Embryonic facial prominence (tissue), 1 donor: ENCODE results near the gene TACC2.

ENCODE experiments used
- DNase-seq: peaks from one replicate; pipeline ENCODE4 v3.0.0-alpha.2; 2016; ENCODE audit errors: extremely low spot score

The TACC2 gene

DNA sequence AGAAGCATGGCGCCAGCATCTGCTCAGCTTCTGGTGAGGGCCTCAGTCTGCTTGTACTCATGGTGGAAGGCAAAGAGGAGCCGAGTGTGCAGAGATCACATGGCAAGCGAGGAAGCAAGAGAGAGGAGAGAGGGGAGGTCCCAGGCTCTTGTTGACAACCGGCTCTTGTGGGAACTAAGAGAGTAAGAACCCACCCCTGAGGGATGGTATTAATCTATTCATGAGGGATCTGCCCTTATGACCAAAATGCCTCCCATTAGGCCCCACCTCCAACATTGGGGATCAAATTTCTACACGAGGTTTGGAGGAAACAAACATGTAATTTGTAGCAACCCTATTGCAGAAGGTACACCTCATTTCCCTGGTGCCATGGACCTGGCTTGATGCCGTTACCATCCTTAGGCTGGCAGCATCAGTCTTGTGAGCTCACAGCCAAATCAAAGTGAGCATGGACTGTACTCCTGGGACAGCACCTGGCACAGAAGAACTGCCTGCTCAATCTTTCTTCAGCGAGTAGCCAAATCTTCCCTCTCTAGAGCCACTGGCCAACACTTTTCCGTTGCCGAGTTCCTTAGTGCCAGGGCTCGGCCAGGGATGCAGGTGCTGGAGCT is 288.7 kb downstream of the TACC2 start:
- no peak for DNase-seq

DNA sequence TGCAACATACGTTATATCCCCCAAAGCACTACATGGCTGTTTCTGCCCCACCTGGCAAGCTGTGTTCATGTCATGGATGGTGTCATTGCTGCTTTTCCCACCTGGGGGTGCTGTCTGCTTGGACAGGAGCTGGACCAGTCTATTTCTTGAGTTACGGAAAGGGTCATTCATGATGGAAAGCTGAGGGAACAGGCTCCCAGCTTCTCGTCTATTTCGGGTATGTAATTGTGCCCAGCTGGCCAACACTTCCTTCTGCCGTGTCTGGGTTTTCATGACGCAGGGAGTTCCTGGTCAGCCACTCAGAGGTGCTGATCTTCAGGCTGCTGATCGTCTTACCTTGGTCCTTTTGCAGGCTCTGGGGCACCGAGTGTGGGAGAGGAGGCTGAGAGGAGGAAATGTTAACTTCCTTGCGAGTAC is 290.8 kb downstream of the TACC2 start:
- no peak for DNase-seq

DNA sequence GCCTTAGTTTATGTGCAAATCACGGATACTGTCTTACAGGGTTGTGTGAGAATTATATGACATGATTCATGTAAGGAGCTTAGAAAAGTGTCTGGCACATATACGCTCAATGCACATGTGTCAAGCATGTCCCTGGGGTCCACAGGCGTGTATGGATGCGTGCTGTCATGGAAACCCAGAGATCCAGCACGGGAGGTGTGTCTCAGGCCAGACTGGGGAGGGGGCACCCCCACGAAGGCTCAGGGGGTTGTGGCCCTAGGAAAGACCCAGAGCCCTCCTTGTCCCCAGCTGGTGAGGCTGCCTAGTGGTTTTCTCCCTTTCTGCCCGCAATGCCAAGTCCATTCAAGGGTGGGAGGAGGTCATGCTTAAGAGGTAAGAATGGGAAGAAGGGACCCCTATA is 291.2 kb downstream of the TACC2 start:
- no peak for DNase-seq

DNA sequence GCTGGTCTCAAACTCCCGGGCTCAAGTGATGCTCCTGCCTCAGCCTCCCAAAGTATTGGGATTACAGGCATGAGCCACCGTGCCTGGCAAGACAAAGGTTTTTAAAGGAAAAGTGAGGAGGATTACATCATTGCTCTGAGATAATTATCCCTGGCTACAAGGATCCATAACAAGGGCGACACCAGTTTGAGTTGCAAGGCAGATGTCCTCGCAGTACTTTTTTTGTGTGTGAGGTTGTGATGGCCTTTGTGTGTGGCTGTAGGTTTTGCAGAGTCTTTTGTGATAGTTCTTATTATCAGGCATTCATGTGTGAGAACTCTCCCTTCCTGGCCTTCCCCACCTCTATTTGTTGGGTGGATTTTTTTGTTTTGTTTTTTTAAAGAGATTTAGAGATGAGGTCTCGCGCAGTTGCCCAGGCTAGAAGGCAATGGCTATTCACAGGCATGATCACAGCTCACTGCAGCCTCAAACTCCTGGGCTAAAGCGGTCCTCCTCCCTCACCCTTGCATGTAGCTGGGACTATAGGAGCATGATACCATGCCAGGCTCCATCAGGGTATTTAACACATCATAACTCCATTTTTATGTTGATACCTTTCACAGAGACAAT is 292.2 kb downstream of the TACC2 start:
- DNase-seq: no peak

DNA sequence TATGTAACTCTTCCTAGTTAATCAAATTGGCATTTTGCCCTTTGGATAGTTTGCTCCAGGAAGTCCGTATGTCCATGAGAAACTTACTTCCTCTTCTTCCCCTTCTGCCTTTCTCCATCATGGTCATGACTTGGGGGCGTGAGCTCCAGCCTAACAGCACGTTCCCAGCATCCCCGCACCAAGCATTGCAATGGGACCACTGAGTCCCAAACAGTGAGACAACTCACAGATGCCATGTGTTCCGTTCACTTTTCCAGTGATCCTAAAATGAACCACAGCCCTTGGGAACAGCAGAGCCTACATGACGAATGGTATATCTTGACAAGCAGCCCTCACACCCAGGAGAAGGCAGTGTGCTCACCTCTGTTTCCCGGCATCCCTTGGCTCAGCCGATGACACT is 292.8 kb downstream of the TACC2 start:
- DNase-seq: no peak

DNA sequence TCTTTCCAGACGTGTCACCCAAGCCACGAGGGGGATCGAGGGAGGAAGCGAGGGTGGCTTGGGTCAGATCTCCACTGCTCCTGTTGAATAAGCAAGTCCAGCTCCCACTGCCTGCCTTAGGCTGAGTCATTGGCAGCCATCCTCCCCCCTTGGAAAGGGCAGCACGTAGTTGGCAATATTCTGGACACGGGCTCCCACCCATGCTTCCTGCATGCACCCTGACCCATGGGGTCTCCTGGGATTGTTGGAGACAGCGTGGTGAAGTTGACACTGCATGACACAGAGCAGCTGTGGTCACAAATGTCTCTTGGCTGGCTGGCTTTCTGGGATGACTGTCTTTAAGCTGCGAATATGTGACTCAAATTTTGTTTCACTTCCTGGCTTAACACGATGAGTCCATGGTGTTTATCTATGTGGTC is 293.3 kb downstream of the TACC2 start:
- no peak for DNase-seq

DNA sequence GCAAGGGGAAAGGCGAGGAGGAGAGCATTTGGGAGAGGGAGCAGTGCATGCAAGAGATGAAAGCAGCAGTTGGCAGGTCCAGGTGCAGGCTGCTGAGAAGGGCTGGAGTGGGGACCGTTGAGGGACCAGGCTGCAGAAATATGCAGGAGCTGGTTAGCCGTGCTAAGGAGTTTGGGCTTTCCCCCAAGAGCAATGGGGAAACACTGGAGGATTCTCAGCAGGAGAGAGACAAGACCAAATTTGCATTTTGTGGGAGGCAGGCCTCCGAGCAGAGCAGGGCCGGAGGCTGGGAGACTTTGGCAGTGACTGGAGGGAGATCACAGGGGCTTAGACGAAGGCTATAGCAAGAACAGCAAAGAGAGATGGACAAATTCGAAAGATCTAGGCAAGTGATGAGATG is 293.9 kb downstream of the TACC2 start:
- DNase-seq: no peak

DNA sequence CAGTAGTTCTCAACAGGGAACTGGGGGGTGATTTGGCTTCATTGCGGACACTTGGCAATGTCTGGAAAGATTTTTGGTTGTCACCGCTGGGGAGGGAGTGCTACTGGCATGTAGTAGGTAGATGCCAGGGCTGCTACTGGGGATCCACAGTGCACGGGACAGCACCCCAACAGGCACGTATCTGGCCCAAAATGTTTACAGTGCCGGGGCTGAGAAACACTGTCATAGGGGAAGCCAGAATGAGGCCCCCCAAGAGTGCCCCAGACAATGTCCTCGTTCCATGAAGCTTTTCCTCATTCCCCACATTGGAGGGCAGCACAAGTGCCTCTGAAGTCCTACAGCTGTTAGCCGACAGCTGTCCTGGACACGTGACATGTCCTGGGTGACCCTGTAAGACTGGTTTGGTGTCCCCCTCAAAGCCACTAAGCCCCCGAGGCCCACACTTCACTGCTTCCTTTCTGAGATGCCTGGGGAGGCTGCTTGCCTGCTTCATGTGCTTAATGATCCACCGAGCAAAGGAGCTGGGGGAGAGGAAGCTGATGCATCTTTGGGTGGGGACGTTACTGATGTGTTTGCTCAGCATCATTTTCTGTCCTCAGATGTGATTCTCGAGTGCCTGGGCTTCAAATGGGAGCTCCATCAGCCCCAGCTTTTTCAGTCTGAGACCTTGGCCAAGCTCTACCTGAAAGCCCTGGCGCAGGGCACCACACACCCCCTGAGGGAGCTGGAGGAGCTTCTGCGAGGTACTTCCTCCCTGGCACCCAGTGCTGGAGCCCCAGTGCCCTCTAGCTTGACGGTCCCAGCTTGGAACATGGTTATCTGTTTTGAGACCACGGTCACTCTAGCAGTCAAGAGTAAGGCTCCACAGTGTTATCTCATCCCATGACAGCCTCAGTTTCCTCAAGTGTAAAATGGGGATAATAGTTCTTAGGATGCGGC is 296.8 kb downstream of the TACC2 start:
- DNase-seq: no peak

DNA sequence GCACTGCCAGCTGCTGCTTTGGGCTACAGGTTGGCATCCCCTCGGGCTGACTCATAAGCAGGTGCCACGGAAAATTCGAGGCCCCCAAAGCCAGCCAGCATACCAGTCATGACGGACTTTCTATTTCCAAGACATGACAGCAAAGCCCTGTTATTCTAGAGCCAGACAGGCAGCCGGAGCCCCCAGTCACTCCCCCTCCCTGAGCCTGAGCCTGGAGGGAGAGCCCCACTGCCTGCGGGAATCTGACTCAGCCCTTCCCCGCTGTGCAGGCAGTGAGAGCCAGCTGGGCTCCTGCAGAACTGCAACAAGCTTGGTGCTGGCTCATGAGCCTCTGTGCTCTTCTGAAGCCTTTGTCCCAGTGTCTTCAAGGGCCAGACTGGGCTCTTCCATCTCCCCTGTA is 297.9 kb downstream of the TACC2 start:
- no peak for DNase-seq

DNA sequence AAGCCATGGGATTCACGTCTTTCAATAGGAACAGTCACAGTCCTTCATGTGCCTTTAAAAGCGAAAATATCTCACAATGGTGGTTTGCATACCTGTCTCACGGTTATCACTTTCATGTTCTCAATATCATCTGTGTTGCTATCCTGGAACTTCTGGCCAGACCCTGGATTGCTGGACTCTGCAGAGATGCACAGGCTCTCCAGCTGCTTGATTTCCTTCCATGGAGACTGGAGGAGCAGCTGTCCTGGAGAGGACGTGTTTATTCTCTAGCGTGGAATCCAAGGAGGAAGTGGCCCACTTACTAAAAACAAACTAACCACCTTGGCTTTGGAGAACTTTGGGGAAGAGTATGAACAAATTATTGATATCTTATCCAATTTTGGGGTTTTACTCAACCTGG is 298.6 kb downstream of the TACC2 start:
- DNase-seq: no peak

DNA sequence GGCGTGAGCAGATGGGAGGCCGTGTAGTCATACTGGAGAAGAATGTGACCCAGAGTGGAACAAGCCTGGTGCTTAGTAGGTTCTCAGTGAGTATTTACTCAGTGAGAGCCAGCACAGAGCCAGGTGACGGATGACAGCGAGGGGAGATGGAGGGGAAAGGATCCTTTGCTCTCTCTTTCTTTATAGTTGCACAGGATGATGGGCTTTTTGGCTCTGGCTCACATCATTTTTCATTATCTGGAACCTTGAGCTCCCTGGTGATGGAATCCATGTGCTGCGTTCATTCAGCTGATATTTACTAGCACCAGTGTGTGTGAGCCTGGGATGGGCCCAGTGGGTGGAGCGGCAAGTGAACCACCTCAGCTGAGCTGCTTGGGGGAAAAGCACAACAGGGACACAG is 299.3 kb downstream of the TACC2 start:
- DNase-seq: no peak

DNA sequence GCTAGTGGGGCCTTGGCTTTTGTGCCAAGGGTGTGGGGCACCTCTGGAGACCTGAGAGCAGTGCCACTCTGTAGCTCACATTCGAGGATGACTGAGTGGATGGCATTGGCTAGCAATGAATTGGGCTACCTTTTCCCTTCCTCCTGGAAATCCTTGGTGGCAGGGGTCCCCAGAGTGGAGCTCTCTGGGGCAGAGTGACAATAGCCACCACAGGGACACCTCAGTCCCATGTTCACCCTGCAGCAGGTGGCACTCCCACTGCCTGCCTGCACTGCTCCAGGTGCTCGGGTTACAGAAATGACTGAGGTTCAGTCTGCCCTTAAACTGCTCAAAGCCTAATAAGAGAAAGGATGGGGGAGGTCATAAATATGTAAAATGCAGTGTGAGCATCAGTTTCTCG is 300.0 kb downstream of the TACC2 start:
- DNase-seq: no peak

DNA sequence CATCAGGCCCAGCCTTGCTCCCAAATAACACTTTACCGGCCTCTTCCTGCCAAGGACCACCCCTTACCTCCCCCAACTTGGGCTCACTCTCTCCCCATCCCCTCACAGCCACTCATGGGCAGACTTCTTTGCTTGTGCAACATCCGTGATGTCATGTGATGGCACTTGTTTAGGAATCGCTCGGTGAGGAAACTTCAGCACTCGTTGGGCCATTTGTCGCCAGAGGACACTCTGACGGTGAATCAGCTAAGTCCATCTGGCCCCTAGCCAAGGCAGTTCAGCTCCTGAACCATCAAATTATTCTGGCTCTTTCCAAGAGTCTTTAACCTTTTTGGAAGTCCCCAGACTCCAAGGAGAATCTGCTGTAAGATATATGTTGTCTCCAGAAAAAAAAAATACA is 301.4 kb downstream of the TACC2 start:
- no peak for DNase-seq

DNA sequence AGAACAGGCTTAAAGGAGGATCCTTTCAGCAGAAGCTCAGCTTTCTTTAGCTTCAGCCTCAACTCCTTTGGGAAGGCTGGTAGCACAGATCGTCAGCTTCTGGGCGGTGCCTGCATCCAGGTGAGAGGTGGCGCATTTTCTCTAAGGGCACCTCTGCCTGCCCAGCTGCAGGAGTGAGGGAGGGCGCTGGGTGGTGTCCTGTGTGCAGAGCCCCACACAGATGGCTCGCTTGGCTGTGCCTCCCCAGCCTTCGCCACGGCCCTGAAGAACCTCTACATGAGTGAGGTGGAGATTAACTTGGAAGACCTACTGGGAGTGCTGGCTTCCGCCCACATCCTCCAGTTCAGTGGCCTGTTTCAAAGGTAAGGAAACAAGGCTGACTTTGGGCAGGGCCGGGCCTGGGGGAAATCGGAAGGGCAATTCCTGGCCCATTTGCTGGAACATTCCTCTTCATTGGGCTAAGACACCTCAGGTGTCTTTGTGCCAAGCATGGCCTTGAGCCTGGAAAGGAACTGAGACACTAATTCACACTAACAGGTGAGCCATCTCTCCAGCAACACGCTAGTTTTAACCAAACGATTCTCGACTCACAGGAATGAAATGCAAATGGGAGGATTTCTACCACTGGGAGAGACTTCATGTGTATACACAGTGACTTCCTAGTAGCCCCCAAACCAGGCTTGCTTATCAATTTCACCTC is 302.0 kb downstream of the TACC2 start:
- DNase-seq: no peak

DNA sequence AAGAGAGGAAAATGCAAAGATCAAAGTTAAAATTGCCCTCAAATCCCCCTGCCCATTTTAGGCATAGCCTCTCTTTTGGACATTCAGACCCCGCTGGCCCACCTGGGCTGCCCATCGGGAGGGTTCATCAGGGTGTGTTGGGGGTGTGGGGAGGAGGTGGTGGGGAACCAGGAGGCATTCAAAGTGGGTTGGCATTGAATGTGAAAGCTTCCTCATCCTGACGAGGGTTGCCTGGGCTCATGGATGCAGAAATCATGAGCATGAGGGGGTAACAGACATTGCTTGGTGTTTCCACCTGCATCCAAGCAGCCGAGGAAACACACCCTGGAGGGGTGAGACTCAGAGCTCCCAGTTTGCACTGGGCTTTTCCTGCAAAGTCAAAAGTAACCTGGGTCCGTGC is 302.8 kb downstream of the TACC2 start:
- DNase-seq: no peak

DNA sequence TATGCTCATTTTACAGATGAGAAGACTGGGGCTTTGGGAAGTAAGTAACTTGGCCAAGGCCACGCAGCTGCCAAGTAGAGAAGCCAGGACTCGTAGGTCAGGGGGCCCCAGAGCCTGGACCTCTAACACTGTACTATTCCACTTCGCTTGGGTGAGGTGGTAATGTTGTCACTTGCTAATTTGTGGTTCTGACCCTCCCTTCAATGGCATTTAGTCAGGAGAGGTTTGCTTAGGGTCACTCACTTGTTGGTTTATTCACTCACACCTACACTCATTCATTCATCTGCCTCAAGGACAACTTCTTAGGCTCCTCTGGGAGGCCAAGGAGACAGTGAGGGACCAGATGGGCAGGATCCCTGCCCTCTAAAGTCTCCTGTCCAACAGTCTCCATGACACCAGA is 303.4 kb downstream of the TACC2 start:
- no peak for DNase-seq

DNA sequence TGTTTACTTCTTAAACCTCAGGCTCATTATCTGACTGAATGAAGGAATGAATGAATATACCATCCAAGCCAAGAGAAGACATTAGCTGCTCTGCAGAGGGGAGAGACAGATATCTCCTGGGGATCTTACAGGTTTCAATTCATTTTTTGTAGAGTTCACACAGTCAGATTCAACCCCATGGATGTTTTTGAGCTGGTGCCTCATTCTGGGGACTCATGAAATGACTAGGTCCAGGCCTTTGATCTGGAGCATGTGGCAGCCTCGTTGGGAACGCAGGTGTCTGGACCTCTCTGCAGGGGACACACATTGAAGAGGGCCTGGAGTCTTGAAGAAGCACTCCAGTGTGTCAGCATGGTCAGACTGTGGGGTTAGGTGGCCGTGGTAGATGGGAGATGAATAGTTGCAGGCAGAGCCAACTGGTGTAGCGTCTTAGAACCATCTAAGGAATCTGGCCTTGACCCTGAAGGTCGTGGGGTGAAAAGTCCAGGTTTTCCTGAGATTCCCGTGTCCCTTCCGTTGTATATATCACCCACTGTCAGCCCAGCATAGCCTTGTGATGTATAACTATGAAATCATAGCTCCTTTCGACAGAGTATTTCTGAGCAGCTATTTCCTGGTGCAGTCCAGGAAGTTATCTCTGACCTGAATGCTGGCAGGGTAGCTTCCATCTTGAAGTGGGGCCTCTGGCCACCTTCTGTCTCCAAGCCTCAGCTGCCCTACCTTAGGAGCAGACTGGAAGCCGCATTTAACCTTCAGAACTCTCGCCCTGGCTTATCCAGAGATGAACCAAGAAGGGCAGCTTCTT is 304.4 kb downstream of the TACC2 start:
- DNase-seq: no peak

DNA sequence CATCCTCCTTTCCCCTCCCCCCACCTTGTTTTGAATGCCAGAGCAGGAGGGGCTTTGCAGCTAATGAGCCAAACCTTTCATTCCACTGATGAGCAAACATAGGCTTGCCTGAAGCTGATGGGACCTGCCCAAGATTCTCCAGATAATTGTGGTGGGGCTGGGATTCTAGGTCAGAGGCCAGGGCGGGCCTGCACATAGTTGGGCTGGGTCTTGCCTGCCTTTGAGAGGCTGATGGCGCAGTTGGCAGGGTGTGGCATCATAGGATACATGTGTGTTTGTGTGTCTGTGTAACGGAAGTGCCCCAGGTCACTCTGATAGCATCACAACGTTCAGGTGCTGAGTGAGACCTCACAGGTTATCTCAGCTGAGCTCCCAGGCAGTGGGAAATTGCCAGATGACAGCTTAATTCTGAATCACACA is 305.0 kb downstream of the TACC2 start:
- no peak for DNase-seq

DNA sequence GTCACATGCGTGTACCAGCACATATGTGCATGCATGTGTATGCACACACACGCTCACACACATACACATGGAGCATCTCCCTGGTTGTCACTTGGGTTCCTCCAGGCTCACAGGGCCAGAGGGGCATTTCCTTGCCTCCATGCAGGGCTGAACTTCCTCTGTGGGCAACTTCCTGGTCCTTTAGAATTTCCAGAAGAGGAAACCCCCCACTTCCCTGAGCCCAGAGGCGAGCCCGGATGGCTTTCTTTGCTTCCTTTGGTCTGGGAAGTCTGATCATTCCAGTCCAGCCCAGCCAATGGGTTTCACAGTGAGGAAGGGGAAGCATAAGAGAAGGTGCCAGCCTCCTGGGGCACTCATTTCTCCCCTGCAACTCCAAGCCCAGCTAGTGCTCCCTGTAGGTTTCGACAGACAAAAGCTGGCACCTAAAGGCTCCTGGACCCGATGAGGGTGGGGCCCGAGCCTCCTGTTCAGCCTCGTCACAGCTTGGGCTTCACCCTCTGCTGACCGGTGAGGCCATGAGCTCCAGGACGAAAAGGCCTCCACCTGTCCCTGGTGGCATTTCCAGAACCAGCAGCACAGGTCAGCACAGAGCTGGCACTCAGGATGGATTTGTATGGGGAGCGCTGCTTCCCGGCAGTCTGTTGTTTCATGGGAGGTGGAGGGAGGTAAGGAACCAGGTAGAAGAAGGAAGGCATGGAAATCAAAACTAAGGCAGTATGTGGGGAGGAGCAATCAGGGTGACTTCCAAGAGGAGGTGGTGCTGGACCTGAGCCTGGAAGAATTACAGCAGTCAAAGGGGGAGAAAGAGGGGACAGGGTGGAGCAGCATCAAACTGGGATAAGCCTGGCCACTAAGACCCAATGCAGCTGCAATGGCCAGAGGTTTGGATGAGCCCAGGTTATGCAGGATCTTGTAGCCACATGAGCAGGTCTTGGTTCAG is 305.8 kb downstream of the TACC2 start:
- DNase-seq: no peak

DNA sequence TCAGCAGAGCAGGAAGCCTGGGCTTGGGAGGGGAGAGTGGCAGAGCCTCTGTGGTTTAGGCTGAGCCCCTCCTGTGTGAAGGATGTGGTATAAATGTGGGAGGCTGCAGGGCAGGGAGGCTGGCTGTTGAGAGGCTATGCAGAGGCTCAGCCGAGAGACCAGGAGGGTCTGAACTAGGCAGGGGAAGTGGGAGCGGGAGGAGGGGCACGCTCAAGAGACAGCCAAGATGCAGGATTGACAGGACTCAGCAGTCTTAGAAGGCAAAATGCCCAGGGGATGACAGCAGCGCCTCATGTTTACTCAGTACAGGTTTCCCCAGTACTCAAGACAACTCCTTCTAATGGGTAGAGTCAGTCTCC is 306.5 kb downstream of the TACC2 start:
- DNase-seq: no peak
